HG02884 (cell line): ENCODE measurements around the gene PIK3CD.
"Not testable (repeated sequence)": the region's sequence is repeated elsewhere in the genome, so short reads cannot be mapped to it uniquely, and the experiment has no call there.

Experiments
- ATAC-seq: cut with Tn5 transposase; IDR thresholded peaks from one replicate; pipeline ENCODE4 v1.9.1; 2021; ENCODE audit warnings: mild to moderate bottlenecking, moderate library complexity; ENCODE audit not compliant: unreplicated experiment

The PIK3CD gene

DNA sequence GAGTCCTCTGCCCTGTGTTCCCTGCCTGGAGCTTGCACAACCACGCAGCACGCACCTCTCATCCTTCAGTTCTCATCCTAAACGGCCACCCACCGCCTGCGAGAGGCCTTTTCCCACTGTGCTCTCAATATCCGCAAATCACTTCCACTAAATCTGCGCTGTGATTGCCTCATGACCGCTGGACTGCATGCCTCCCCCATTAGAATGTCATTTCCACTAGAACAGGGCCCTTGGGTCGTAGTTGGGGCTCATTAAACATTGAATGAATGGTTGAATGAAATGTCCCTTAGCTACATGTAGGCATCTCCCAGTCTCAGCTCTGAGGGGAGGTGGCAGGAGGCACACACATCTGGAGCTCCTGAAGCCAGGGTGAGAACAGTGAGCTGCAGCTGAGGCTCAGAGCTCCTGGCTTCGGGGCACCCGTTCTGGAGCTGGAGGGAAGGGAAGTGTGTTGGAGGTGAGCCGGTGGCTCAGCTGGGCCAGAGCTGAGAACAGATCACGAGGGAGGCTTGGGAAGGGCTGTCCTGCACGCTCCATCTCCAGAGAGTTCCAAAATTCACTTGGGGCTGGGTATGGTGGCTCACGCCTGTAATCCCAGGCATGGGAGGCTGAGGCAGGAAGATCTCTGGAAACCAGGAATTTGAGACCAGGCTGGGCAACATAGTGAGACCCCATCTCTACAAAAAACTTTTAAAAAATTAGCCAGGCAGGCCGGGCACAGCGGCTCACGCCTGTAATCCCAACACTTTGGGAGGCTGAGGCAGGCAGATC, 32.4 kb upstream of the PIK3CD start:
- ATAC-seq = no peak

DNA sequence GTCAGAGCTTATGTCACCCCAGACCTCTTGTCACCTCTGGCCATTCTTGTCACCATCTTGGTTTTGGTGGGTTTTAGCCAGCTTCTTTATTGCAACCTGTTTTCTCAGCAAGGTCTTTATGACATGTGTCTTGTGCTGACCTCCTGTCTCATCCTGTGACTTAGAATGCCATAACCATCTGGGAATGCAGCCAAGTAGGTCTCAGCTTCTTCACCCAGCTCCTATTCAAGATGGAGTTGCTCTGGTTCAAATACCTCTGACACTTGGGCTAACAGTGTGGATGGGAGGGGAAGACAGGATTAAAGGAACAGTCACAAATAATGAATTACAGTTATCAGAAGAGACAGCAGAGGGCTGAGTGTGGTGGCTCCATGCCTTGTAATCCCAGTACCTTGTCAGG, 30.5 kb upstream of the PIK3CD start:
- ATAC-seq = no peak

DNA sequence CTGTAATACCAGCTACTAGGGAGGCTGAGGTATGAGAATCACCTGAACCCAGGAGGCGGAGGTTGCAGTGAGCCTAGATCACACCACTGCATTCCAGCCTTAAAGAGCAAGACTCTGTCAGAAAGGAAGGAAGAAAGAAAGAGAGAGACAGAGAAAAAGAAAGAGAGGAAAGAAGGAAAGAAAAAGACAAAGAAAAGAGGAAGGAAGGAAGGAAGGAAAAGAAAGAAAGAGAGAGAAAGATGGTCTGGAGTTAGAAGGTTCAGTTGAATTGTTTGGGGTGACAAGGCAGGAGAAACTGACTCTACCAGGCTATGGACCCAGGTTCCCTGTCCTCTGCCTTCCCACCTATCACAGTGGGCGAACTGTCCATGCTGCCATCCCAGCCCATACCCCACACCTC, 27.4 kb upstream of the PIK3CD start:
- no peak for ATAC-seq

DNA sequence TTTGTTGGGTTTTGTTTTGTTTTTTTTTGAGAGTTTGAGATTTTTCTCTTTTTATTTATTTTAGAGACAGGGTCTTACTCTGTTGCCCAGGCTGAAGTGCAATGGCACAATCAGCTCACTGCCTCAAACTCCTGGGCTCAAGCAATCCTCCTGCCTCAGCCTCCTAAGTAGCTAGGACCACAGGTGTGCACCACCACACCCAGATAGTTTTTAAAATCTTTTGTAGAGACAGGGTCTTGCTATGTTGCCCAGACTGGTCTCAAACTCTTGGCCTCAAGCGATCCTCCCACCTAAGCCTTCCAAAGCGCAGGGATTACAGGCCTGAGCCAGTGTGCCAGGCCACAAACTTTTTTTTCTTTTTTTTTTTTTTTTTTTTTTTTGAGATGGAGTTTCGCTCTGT, 26.5 kb upstream of the PIK3CD start:
- not testable (repeated sequence) for ATAC-seq

DNA sequence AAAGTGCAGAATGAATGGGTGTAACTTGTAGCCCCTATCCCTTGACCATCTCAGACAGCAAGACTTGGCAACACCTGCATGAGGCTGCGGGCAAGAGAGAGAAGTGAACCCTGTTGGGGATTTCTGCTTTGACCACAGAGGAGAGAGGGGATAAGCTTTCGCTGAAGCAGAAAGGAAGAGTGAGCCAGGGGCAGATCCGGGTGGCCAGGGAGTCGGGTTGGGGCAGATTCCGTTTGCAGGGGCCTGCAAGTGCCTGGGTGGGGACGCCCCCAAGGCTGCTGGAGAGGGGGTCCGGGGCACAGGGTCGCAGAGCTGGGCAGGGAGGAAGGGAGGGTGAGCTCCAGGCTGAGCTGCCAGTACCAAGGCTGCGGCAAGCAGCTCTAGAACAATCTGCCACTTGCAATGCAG, 25.3 kb upstream of the PIK3CD start:
- no peak for ATAC-seq

DNA sequence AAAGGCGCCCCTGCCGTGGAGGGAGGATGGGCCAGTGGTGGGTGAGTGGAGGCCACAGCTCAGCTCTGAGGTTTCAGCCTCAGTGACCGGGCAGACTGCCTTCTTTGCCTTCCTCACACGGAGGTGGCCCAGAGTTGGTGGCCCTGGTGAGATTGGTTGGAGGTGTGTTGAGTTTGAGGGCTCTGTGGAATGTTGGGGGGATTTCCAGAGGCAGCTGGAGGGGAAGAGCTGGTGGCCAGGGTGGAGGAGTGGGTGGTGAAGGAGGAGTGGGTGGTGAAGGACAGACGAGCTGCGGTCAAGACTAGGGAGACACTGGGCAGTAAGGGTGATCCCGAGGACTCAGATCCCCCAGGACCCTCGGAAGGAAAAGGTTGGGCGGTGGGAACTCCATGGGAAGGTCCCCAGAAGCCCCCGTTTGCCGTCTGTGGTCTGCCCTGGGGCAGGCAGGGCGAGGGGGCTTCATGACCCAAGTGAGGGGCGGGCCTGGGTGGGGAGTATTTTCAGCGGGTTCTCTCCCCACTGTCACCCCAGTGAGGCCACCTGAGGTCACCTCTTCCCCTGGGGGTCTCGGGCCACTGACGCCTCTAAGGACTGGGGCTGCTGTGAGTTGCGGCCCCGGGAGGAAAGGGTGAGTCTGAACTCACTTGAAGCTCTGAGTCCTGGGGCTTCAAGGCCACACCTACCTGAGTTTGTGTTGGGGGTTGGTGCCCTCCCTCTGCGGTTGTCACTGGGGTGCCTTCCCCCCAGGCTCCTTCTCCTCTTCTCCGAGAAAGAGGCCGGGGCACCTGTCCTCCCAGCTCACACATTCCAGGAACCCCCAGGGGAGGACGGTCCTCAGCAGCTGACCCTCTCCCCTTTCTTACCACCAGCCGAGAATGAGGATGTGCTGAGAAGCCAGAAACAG, 22.7 kb upstream of the PIK3CD start:
- ATAC-seq = no peak

- ATAC-seq = no peak
Observed at GRCh38 chr1:9629445-9630201, 21.9 kb upstream of the PIK3CD start.

GRCh38 chr1:9630331-9631111, 21.0 kb upstream of the PIK3CD start:
- ATAC-seq = no peak

- ATAC-seq = no peak
Observed at GRCh38 chr1:9631613-9632012, 19.9 kb upstream of the PIK3CD start.

GRCh38 chr1:9633493-9633892, 18.0 kb upstream of the PIK3CD start:
- no peak for ATAC-seq

DNA sequence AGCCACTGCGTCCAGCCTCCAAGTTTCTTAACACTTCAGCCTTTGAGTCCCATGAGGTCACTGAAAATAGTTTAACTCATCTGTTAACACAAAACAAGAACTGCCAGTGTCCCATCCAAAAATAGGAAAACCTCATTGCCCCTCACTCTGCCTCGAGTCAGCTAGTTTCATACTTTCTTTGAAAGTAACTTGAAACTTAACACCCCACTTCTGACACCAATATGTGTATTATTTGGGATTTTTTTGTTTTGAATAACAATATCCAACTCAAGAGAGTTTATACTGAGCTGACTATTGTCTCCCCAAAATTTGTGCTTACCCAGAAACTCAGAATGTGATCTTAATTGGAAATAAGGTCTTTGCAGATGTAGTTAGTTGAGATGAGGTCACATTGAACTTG, 16.9 kb upstream of the PIK3CD start:
- ATAC-seq = no peak

DNA sequence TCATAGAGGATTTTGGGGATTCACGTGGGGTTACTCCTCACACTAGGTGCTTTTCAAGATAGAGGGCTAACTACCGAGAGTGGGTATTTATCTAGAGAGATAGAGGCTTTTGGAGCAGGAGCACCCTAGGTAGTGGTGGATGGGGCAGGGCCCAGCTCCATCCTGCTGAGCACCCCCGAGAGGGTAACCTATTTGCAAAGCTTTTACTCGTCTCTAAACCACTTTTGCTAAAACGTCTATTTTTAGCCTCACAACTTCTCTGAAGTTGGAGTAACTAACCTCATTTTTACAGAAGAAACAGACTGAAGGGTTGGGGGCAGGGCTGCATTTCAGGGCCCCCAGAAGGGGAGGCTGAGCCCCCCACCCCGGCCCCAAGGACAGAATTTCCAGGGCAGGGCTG, 12.3 kb upstream of the PIK3CD start:
- ATAC-seq = no peak

GRCh38 chr1:9643351-9644256, 7.9 kb upstream of the PIK3CD start:
- ATAC-seq = no peak

- ATAC-seq = no peak
Observed at GRCh38 chr1:9646037-9646436, 5.5 kb upstream of the PIK3CD start.

DNA sequence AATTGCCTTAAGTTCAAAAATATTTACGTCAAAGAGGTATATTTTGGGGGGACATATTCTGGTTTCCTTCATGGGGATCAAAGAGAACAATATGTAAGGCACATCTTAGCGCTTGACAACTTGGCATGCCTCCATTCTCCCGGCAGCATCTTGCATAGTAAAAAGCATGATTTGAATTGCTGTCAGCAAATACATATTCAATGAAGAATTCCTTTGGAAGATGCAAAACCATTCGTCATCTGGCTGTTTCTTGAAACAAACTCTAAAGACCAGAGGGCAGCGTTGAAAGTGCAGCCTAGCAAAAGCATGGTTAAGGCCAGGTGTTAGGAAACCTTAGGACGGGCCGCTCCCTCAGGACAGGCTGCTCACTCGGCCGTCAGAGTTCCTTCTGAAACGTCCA, 3.4 kb upstream of the PIK3CD start:
- ATAC-seq = no peak

DNA sequence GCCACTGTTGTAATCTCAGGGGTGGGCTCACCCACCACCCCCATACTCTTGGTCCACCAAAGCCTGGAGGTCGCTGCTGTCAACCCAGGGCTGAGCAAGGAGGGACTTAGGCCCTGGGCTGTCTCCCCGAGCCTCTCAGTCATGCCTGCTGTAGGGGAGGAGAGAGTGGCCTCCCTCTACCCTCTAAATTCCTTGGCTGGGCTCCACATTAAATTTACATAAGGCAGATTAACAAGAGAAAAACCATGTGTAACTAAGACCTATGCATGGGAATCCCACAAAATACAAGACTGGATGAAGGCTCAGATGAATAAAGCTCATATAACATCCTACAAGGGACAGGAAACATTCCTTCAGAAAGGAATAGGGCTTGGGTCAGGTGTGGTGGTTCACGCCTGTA, 1.8 kb upstream of the PIK3CD start:
- ATAC-seq = no peak

- no peak for ATAC-seq
Observed at GRCh38 chr1:9651220-9651564, 339 bp upstream of the PIK3CD start.

DNA sequence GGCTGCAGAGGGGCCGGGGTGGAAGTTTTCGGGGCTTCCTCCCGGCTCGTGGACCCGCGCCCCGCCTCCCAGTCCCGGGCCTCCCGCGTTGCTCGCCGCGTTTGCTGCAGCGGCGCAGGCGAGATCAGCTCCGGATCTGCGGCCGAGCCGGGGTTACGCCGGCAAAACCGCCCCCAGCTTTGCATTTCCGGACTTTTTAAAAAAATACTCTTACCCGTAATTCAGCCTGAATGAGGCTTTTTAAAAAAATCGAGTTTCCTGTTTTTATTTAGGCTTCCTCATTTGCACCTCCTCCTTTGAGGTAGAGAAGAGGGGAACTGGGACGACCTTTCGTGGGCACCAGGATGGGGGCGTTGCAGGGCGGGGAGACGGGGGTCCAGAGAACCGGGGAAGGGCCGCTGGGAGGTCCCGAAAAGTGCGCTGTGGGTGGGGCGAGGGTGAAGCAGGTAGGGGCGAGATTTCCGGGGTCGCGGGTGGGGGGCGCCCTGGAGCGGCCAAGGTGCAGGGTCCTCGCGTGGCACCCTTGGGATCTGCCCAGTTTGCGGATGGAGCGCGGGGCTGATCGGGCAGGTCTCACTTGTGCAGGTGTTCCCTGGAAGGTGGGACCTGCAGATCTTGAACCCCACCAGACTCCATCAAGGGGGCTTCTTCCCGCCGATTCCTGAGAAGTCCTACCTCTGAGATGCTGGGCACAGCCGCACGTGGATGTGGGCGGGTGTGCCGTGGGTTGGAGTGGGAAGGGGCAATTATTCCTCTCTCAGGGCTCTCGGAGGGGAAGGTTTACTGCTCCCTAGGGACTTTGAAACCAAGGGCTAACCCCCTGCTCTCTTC, 1.1 kb downstream of the PIK3CD start:
- ATAC-seq = no peak

DNA sequence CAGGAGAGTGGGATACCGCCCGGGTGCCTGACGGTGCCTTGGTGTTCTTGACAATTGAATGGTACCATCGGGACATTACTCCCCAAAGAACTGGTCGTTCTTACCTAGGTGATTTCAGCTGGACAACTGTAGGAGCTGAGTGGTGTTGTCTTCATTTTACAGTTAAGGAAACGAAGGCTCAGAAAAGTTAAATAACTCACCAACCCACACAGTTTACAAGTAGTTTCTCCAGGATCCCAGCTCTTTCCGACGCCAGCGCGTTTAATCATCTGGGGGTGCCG, 1.6 kb downstream of the PIK3CD start:
- ATAC-seq = no peak
